ENCODE data around the gene SFT2D3. TPM values are rescaled to one million over a fixed set of nuclear protein-coding genes. Genes with fewer than 3 reads are reported as not detected.

Gene SFT2D3
- polyA plus RNA-seq, 1 donor from 2014 or later: 6.2 TPM

DNA sequence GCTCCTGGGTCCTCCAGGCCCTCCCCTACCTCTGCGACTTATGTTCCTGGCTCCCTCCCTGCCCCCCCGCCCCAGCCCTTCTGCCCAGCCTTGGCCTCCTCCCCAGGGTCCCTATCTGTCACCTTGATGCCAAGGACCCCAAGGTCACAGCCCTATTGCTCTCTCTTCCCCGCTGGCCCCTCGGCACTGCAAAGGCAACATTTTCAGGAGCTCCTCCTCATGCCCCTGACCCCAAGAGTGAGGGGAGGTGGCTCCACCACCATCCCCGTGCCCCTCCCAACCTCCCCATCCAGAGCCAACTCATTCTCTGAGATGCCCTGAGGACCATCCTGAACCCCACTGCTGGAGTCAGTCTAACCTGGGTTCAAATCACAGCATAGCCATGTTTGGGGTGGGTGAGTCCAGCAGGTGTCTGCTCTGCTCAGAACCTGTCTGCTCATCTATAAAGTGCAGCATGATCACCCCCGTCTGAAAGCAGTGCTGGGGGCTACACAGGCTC lies 37.7 kb upstream of the SFT2D3 start:
- H3K27ac ChIP-seq (ENCODE audit: low read length): no peak overlapping the region

More for the DNA sequence above, 37.7 kb upstream of the SFT2D3 start:
- H3K27me3 ChIP-seq (ENCODE audit: insufficient read depth, low read depth, low read length): peaks cover 26% of the 10 kb centered on the region
- no peaks in the 10 kb centered on the region for H3K36me3 ChIP-seq (ENCODE audit: insufficient read depth, low read length)
- TF ChIP-seq EZH2 (IDR thresholded peaks at IDR 0.05; ENCODE audit: borderline replicate concordance, insufficient read depth, low read length, poor library complexity, severe bottlenecking) (no peak), RAD21 (conservative IDR thresholded peaks at IDR 0.05) (no peak), SMC3 (conservative IDR thresholded peaks at IDR 0.05; ENCODE audit: poor library complexity) (no peak), POLR2AphosphoS5 (IDR thresholded peaks at IDR 0.05) (no peak), CTCF (IDR thresholded peaks at IDR 0.05; ENCODE audit: poor library complexity, severe bottlenecking) (no peak), REST (IDR thresholded peaks at IDR 0.05; ENCODE audit: borderline replicate concordance) (no peak), EP300 (conservative IDR thresholded peaks at IDR 0.05; ENCODE audit: poor library complexity, severe bottlenecking) (no peak), MXI1 (conservative IDR thresholded peaks at IDR 0.05; ENCODE audit: poor library complexity, severe bottlenecking) (no peak), TAF1 (IDR thresholded peaks at IDR 0.05; ENCODE audit: low read depth) (no peak)
- H2AFZ ChIP-seq (ENCODE audit: low read depth, low read length): no peak overlapping the region
- H3K4me2 ChIP-seq (ENCODE audit: low read length): no peak overlapping the region
- H3K9me2 ChIP-seq (ENCODE audit: insufficient read depth, low read length): no peaks in the 10 kb centered on the region
- H4K20me1 ChIP-seq (ENCODE audit: insufficient read depth): no peaks in the 10 kb centered on the region
- H3F3A ChIP-seq (ENCODE audit: insufficient read depth, low read length, poor library complexity, severe bottlenecking): no peaks in the 10 kb centered on the region
- H3K9ac ChIP-seq (ENCODE audit: low read length): no peak overlapping the region
- no peaks in the 10 kb centered on the region for H3K79me2 ChIP-seq (replicated peaks; ENCODE audit: insufficient read depth, low read length)
- no peak overlapping the region for H3K4me3 ChIP-seq (ENCODE audit: low read length)
- H3K9me3 ChIP-seq (ENCODE audit: low read length): no peaks in the 10 kb centered on the region
